ENCODE data around the gene RXRG. TPM values are rescaled to one million over a fixed set of nuclear protein-coding genes. Genes with fewer than 3 reads are reported as not detected.

Gene RXRG
- total RNA-seq, 1 experiment from 2014 or later: not detected

DNA sequence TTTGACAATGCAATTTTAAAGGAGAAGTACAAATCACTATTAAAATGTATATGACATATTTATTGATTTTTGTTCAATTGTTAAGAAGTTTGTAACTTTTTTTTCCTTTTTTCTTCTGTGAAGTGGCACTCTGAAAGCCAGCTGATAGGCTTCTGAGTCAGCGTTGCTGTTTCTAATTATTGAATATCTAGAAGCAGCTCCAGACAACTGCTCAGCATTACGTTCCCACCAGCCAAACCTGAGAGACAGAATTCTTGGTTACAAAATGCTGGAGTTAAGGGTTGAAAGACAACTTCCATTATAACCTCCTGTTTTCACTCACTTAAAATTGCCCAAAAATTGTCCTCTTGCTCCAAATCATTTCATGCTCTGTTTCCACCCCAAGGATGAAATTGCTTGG, 57.0 kb downstream of the RXRG start:
- Mint-ChIP-seq H3K4me1 (peaks cover 4% of the 10 kb centered on the region), H3K9me3 (no peaks in the 10 kb centered on the region), H3K36me3 (no peaks in the 10 kb centered on the region), H3K27ac (no peak overlapping the region), H3K4me3 (no peak overlapping the region), H3K27me3 (ENCODE audit: low read depth) (peaks cover 17% of the 10 kb centered on the region)
- ChIA-PET CTCF (interaction anchor here (1.0 to 1.6 kb wide), 2 partner anchors 19 to 21 kb away, joined by 3 to 5 read pairs; no protein-coding TSS in a partner anchor), POLR2A (no interaction called here)
- no peak for DNase-seq (ENCODE audit: low spot score)
- TF ChIP-seq, protein P1, sequence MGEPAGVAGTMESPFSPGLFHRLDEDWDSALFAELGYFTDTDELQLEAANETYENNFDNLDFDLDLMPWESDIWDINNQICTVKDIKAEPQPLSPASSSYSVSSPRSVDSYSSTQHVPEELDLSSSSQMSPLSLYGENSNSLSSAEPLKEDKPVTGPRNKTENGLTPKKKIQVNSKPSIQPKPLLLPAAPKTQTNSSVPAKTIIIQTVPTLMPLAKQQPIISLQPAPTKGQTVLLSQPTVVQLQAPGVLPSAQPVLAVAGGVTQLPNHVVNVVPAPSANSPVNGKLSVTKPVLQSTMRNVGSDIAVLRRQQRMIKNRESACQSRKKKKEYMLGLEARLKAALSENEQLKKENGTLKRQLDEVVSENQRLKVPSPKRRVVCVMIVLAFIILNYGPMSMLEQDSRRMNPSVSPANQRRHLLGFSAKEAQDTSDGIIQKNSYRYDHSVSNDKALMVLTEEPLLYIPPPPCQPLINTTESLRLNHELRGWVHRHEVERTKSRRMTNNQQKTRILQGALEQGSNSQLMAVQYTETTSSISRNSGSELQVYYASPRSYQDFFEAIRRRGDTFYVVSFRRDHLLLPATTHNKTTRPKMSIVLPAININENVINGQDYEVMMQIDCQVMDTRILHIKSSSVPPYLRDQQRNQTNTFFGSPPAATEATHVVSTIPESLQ (CRISPR knock-in tag; IDR thresholded peaks at IDR 0.05): no peak
- ATAC-seq: no peak

DNA sequence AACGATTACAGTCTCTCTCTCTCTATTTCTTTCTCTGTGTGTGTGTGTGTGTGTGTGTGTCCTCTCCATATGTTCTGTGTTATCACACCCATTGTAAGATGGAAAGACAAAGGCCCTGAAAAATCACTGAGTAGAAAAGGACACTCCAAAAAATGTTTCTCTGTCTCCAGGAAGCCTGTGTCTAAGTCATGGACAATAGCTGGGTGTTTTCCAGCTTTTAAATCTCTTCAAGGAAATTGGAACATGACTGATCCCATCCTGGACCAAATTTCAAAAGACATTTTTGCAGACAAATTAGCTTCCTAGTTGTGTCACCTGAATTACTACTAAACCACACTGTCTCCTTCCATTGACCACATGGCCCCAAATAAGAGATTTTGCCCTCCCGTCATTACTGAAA, 57.4 kb downstream of the RXRG start:
- no peaks in the 10 kb centered on the region for H3K9me3 Mint-ChIP-seq
- H3K36me3 Mint-ChIP-seq: no peaks in the 10 kb centered on the region
- H3K4me1 Mint-ChIP-seq: peaks cover 7% of the 10 kb centered on the region
- peaks cover 13% of the 10 kb centered on the region for H3K27me3 Mint-ChIP-seq (ENCODE audit: low read depth)
- TF ChIP-seq ATF1 (CRISPR knock-in tag; IDR thresholded peaks at IDR 0.05) (no peak), RELA (CRISPR knock-in tag; IDR thresholded peaks at IDR 0.05; ENCODE audit: borderline replicate concordance) (no peak), NFYB (CRISPR knock-in tag; conservative IDR thresholded peaks at IDR 0.05; ENCODE audit: low read depth) (no peak), ELF4 (CRISPR knock-in tag; IDR thresholded peaks at IDR 0.05; ENCODE audit: low read depth) (no peak), NFATC4 (CRISPR knock-in tag; IDR thresholded peaks at IDR 0.05) (no peak), CREB1 (CRISPR knock-in tag; IDR thresholded peaks at IDR 0.05) (no peak), ZNF423 (CRISPR knock-in tag; IDR thresholded peaks at IDR 0.05) (no peak), IRF2 (CRISPR knock-in tag; IDR thresholded peaks at IDR 0.05; ENCODE audit: borderline replicate concordance, low read depth) (no peak)
- TF ChIP-seq, protein P2, sequence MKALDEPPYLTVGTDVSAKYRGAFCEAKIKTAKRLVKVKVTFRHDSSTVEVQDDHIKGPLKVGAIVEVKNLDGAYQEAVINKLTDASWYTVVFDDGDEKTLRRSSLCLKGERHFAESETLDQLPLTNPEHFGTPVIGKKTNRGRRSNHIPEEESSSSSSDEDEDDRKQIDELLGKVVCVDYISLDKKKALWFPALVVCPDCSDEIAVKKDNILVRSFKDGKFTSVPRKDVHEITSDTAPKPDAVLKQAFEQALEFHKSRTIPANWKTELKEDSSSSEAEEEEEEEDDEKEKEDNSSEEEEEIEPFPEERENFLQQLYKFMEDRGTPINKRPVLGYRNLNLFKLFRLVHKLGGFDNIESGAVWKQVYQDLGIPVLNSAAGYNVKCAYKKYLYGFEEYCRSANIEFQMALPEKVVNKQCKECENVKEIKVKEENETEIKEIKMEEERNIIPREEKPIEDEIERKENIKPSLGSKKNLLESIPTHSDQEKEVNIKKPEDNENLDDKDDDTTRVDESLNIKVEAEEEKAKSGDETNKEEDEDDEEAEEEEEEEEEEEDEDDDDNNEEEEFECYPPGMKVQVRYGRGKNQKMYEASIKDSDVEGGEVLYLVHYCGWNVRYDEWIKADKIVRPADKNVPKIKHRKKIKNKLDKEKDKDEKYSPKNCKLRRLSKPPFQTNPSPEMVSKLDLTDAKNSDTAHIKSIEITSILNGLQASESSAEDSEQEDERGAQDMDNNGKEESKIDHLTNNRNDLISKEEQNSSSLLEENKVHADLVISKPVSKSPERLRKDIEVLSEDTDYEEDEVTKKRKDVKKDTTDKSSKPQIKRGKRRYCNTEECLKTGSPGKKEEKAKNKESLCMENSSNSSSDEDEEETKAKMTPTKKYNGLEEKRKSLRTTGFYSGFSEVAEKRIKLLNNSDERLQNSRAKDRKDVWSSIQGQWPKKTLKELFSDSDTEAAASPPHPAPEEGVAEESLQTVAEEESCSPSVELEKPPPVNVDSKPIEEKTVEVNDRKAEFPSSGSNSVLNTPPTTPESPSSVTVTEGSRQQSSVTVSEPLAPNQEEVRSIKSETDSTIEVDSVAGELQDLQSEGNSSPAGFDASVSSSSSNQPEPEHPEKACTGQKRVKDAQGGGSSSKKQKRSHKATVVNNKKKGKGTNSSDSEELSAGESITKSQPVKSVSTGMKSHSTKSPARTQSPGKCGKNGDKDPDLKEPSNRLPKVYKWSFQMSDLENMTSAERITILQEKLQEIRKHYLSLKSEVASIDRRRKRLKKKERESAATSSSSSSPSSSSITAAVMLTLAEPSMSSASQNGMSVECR (CRISPR knock-in tag; IDR thresholded peaks at IDR 0.05; ENCODE audit: borderline replicate concordance): no peak
- TF ChIP-seq, protein P1 (CRISPR knock-in tag; IDR thresholded peaks at IDR 0.05): no peak
- TF ChIP-seq, protein P3, sequence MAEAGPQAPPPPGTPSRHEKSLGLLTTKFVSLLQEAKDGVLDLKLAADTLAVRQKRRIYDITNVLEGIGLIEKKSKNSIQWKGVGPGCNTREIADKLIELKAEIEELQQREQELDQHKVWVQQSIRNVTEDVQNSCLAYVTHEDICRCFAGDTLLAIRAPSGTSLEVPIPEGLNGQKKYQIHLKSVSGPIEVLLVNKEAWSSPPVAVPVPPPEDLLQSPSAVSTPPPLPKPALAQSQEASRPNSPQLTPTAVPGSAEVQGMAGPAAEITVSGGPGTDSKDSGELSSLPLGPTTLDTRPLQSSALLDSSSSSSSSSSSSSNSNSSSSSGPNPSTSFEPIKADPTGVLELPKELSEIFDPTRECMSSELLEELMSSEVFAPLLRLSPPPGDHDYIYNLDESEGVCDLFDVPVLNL (CRISPR knock-in tag; IDR thresholded peaks at IDR 0.05; ENCODE audit: borderline replicate concordance, low read depth): no peak
- ATAC-seq (no peak), DNase-seq (ENCODE audit: low spot score) (no peak)
- ChIA-PET CTCF (interaction anchor here (1.6 kb wide), 1 partner anchor 20 kb away, joined by 5 read pairs; no protein-coding TSS in a partner anchor), POLR2A (no interaction called here)
- no peak overlapping the region for H3K4me3 Mint-ChIP-seq
- H3K27ac Mint-ChIP-seq: no peak overlapping the region

All from WTC11 (cell line).